Colonic mucosa (tissue), 4 donors: Measurements from ENCODE around the gene ROR1. TPM values are rescaled to one million over a fixed set of nuclear protein-coding genes. Genes with fewer than 3 reads are reported as not detected.

Experiments used
- DNase-seq: peaks from one replicate; pipeline ENCODE4 v3.0.0-alpha.2; 2020
- H3K27ac ChIP-seq: fragments of 200-600 bp; one replicate; pipeline ENCODE4 v1.8.0; 2021
- H3K27me3 ChIP-seq: fragments of 200-600 bp; one replicate; pipeline ENCODE4 v1.8.0; 2021
- H3K36me3 ChIP-seq: fragments of 200-600 bp; one replicate; pipeline ENCODE4 v1.8.0; 2021
- H3K4me1 ChIP-seq: fragments of 200-600 bp; one replicate; pipeline ENCODE4 v1.8.0; 2021; ENCODE audit warnings: mild to moderate bottlenecking
- H3K4me3 ChIP-seq: fragments of 200-600 bp; one replicate; pipeline ENCODE4 v1.8.0; 2021
- H3K9ac ChIP-seq, 2 donors: one replicate each; pipeline ENCODE4 v1.7.0; 2013; ENCODE audit warnings: control low read depth in 2 of 2, low read depth in 2 of 2, low read length in 2 of 2
- H3K9me3 ChIP-seq: fragments of 200-600 bp; one replicate; pipeline ENCODE4 v1.8.0; 2021
- CTCF ChIP-seq: fragments of 200-600 bp; IDR thresholded peaks from one replicate; pipeline ENCODE4 v1.8.0; 2022; ENCODE audit warnings: antibody characterized with exemption, mild to moderate bottlenecking
- intact Hi-C: fragments of 100-400 bp; cut with DNase I; formaldehyde crosslinking; loops from one replicate; pipeline ENCODE4 v1.14.1; 2022
- total RNA-seq, 2 donors: library from RNA; stranded (reverse); fragmentation: NEBNext Ultra II Directional in 1 of 2; extraction: Animal tissue kit (Norgen Biotek cat#: 25700) in 1 of 2; gene quantifications; one replicate each; pipeline ENCODE4 v1.2.1, GENCODE V29; 2021
- donor health status: healthy.
- donor health status: DM: no; HTN: no; CAD: no.
- donor health status: DM: no; HTN: no; CAD: no.

The ROR1 gene
- total RNA-seq, 2 donors from 2014 or later: 5.1 to 6.8 TPM

GRCh38 chr1:63915121-63915520, 141.3 kb downstream of the ROR1 start:
- H3K27me3 ChIP-seq: no peaks in the 10 kb centered on the region
- H3K4me1 ChIP-seq: no peaks in the 10 kb centered on the region
- H3K4me3 ChIP-seq: no peak overlapping the region
- no peaks in the 10 kb centered on the region for H3K9me3 ChIP-seq
- TF ChIP-seq CTCF: no peak
- no peak for DNase-seq
- H3K9ac ChIP-seq: no peak overlapping the region
- intact Hi-C loops: loop anchor here (10.0 kb wide), 2 partner anchors 140 to 220 kb away; partner anchors contain the start of gene ROR1
- H3K36me3 ChIP-seq: no peaks in the 10 kb centered on the region
- H3K27ac ChIP-seq: no peak overlapping the region

- no peaks in the 10 kb centered on the region for H3K4me1 ChIP-seq
- no peak overlapping the region for H3K4me3 ChIP-seq
- H3K27me3 ChIP-seq: no peaks in the 10 kb centered on the region
- TF ChIP-seq CTCF: no peak
- H3K9ac ChIP-seq: no peak overlapping the region
- H3K27ac ChIP-seq: no peak overlapping the region
- H3K36me3 ChIP-seq: no peaks in the 10 kb centered on the region
- no peak for DNase-seq
- no peaks in the 10 kb centered on the region for H3K9me3 ChIP-seq
- intact Hi-C loops: loop anchor here (10.0 kb wide), 2 partner anchors 142 to 222 kb away; partner anchors contain the start of gene ROR1
These were observed 142.9 kb downstream of the ROR1 start for GRCh38 chr1:63916485-63917360.

GRCh38 chr1:63917571-63918417, 144.0 kb downstream of the ROR1 start:
- no peak for TF ChIP-seq CTCF
- Histone ChIP-seq H3K27ac (no peak overlapping the region), H3K9ac (no peak overlapping the region), H3K36me3 (no peaks in the 10 kb centered on the region), H3K4me1 (no peaks in the 10 kb centered on the region), H3K4me3 (no peak overlapping the region), H3K9me3 (no peaks in the 10 kb centered on the region), H3K27me3 (no peaks in the 10 kb centered on the region)
- intact Hi-C loops: loop anchor here (10.0 kb wide), 2 partner anchors 143 to 223 kb away; partner anchors contain the start of gene ROR1
- DNase-seq: no peak

- intact Hi-C loops: loop anchor here (10.0 kb wide), 2 partner anchors 144 to 224 kb away; partner anchors contain the start of gene ROR1
- H3K4me3 ChIP-seq: no peak overlapping the region
- H3K27me3 ChIP-seq: no peaks in the 10 kb centered on the region
- no peaks in the 10 kb centered on the region for H3K36me3 ChIP-seq
- no peak for DNase-seq
- no peaks in the 10 kb centered on the region for H3K9me3 ChIP-seq
- H3K27ac ChIP-seq: no peak overlapping the region
- no peaks in the 10 kb centered on the region for H3K4me1 ChIP-seq
- H3K9ac ChIP-seq: no peak overlapping the region
- no peak for TF ChIP-seq CTCF
These were observed 144.7 kb downstream of the ROR1 start for GRCh38 chr1:63918418-63918945.
